K562 (cell line): ENCODE measurements around the gene EFEMP2. TPM values are rescaled to one million over a fixed set of nuclear protein-coding genes. Genes with fewer than 3 reads are reported as not detected.

Source experiments
- ATAC-seq: fragments of 200-7000 bp; cut with Tn5 transposase; 3 replicates; pipeline ENCODE4 v1.9.1; 2020; ENCODE audit warnings: moderate library complexity
- BruUV-seq: library from RNA; stranded (reverse); fragments of 400-500 nt; replicated peaks from 2 replicates; lab custom pipeline; 2021; lab: Mats Ljungman, UMichigan
- CTCF ChIA-PET: fragments of 300-600 bp; formaldehyde crosslinking; extraction: SDS; loops from one replicate; lab custom pipeline; 2021; ENCODE audit warnings: low intra/inter-chr PET ratio; lab: Yijun Ruan, JAX
- POLR2A ChIA-PET: fragments of 300-600, 350-650 bp; sonication (Branson Sonifier 250); formaldehyde crosslinking; extraction: SDS; loops from one replicate; lab custom pipeline; 2021; ENCODE audit warnings: antibody characterized with exemption, inconsistent platforms; lab: Yijun Ruan, JAX
- DNase-seq, 4 experiments: peaks; one replicate each; pipeline versions ENCODE4 v3.0.0 to v3.0.0-alpha.2; 2011 to 2018; ENCODE audit warnings: low spot score in 3 of 4, mixed read lengths in 3 of 4; ENCODE audit errors: extremely low read depth in 1 of 4
- FAIRE-seq: peaks from 2 replicates; lab custom pipeline; 2011; peaks lifted over from hg19 to GRCh38; lab: Jason Lieb, UNC
- H2AFZ ChIP-seq: 2 replicates; pipeline ENCODE4 v1.6.0; 2011; ENCODE audit warnings: low read depth, low read length, control low read depth, inconsistent platforms
- H3K27ac ChIP-seq: fragments of 200-600 bp; 3 replicates; pipeline ENCODE4 v1.8.0; 2011; ENCODE audit warnings: low read depth, mild to moderate bottlenecking, control low read depth, inconsistent platforms, low read length, moderate library complexity, mixed read lengths; ENCODE audit errors: extremely low read depth
- H3K27me3 ChIP-seq, 2 experiments: fragments of 300-600 bp in 1 of 2; 2 replicates in 1 of 2; 3 replicates in 1 of 2; pipeline versions ENCODE4 v1.6.0 to v1.8.0; 2011; ENCODE audit warnings: inconsistent platforms in 2 of 2, low read length in 2 of 2, mild to moderate bottlenecking in 1 of 2, mixed read lengths in 1 of 2, moderate library complexity in 1 of 2; ENCODE audit not compliant: control insufficient read depth in 2 of 2, insufficient read depth in 2 of 2
- H3K36me3 ChIP-seq: fragments of 300-600 bp; 3 replicates; pipeline ENCODE4 v1.8.0; 2011; ENCODE audit warnings: mild to moderate bottlenecking, low read length, inconsistent platforms; ENCODE audit not compliant: control insufficient read depth, insufficient read depth
- H3K4me1 ChIP-seq, 2 experiments: fragments of 200-600 bp in 1 of 2; replicated peaks in 1 of 2; 2 replicates in 1 of 2; 3 replicates in 1 of 2; pipeline versions ENCODE4 v1.5.1 to v1.8.0; 2011; ENCODE audit warnings: inconsistent platforms in 2 of 2, low read length in 2 of 2, mild to moderate bottlenecking in 1 of 2, mixed read lengths in 1 of 2, moderate library complexity in 1 of 2; ENCODE audit not compliant: control insufficient read depth in 2 of 2, insufficient read depth in 2 of 2
- H3K4me2 ChIP-seq: 2 replicates; pipeline ENCODE4 v1.6.1; 2011; ENCODE audit warnings: low read length, control low read depth, inconsistent platforms, mixed read lengths; ENCODE audit not compliant: insufficient read depth
- H3K4me3 ChIP-seq: fragments of 200-600 bp; sonication (generic), shearing (Covaris generic); 2 replicates; pipeline ENCODE4 v1.5.1; 2016; ENCODE audit warnings: control low read depth, inconsistent platforms
- H3K79me2 ChIP-seq: fragments of 200-600 bp; 3 replicates; pipeline ENCODE4 v1.8.0; 2011; ENCODE audit warnings: low read length, inconsistent platforms; ENCODE audit not compliant: control insufficient read depth, insufficient read depth
- H3K9ac ChIP-seq, 2 experiments: 2 replicates each; pipeline versions ENCODE4 v1.6.0 to v1.6.1; 2011; ENCODE audit warnings: low read depth in 2 of 2, low read length in 2 of 2, control low read depth in 1 of 2, inconsistent platforms in 1 of 2, mild to moderate bottlenecking in 1 of 2, mixed read lengths in 1 of 2; ENCODE audit not compliant: insufficient read depth in 1 of 2
- H3K9me1 ChIP-seq: one replicate; pipeline ENCODE4 v1.6.0; 2011; ENCODE audit warnings: inconsistent platforms, mild to moderate bottlenecking, low read length, moderate library complexity; ENCODE audit not compliant: control insufficient read depth, insufficient read depth
- H3K9me3 ChIP-seq: replicated peaks from 2 replicates; pipeline ENCODE4 v1.5.1; 2011; ENCODE audit warnings: low read depth, low read length, inconsistent platforms; ENCODE audit not compliant: control insufficient read depth, insufficient read depth
- H4K20me1 ChIP-seq: replicated peaks from 2 replicates; pipeline ENCODE4 v1.6.1; 2011; ENCODE audit warnings: low read length, inconsistent platforms, mixed read lengths; ENCODE audit not compliant: control insufficient read depth, insufficient read depth
- BHLHE40 ChIP-seq: IDR thresholded peaks from 2 replicates; pipeline ENCODE4 v1.6.1; 2011; ENCODE audit warnings: low read length, improper control_type of control experiment
- ELF2 ChIP-seq: fragments of 250-450 bp; sonication (Bioruptor Pico); IDR thresholded peaks from 2 replicates; pipeline ENCODE4 v1.5.0; 2021; ENCODE audit warnings: mild to moderate bottlenecking
- FIP1L1 ChIP-seq: fragments of 200-400 bp; formaldehyde crosslinking; IDR thresholded peaks from 2 replicates; pipeline ENCODE4 v1.6.1; 2018; ENCODE audit warnings: mild to moderate bottlenecking, low read depth, low read length; ENCODE audit not compliant: poor library complexity, severe bottlenecking
- HMGN3 ChIP-seq: IDR thresholded peaks from 2 replicates; pipeline ENCODE4 v1.6.1; 2011; ENCODE audit warnings: borderline replicate concordance, low read depth, mild to moderate bottlenecking, mixed read lengths, low read length; ENCODE audit not compliant: insufficient read length; ENCODE audit errors: extremely low read depth
- MAFK ChIP-seq: IDR thresholded peaks from 2 replicates; pipeline ENCODE4 v1.6.1; 2011; ENCODE audit warnings: low read length, improper control_type of control experiment
- NCOA2 ChIP-seq, 2 experiments: fragments of 450-650 bp; IDR thresholded peaks; 2 replicates each; pipeline ENCODE4 v1.6.1; 2018; ENCODE audit warnings: mild to moderate bottlenecking in 2 of 2, moderate library complexity in 1 of 2; ENCODE audit not compliant: partially characterized antibody in 2 of 2
- POLR2A ChIP-seq: fragments of 450-650 bp; conservative IDR thresholded peaks from 2 replicates; pipeline ENCODE4 v1.6.1; 2016
- POLR2AphosphoS5 ChIP-seq: IDR thresholded peaks from 2 replicates; pipeline ENCODE4 v1.6.1; 2011; ENCODE audit warnings: mild to moderate bottlenecking, low read depth, low read length, moderate library complexity; ENCODE audit not compliant: control insufficient read depth, insufficient read depth
- RBFOX2 ChIP-seq: fragments of 200-400 bp; formaldehyde crosslinking; IDR thresholded peaks from 2 replicates; pipeline ENCODE4 v1.6.1; 2017; ENCODE audit warnings: low read depth, mild to moderate bottlenecking, low read length, moderate library complexity
- RBM22 ChIP-seq: fragments of 200-400 bp; formaldehyde crosslinking; IDR thresholded peaks from 2 replicates; pipeline ENCODE4 v1.6.1; 2018; ENCODE audit warnings: low read length, low read depth; ENCODE audit not compliant: poor library complexity, severe bottlenecking
- STAT5B ChIP-seq: fragments of 250-450 bp; sonication (Bioruptor Pico); IDR thresholded peaks from 2 replicates; pipeline ENCODE4 v1.8.0; 2021; ENCODE audit warnings: mild to moderate bottlenecking, inconsistent platforms
- ZNF668 ChIP-seq: fragments of 250-450 bp; sonication (Bioruptor Pico); IDR thresholded peaks from 2 replicates; pipeline ENCODE4 v1.8.0; 2022; ENCODE audit warnings: mild to moderate bottlenecking, inconsistent platforms
- whole genome bisulfite sequencing: fragments of 100-300 bp; shearing (Covaris generic); methylation state at CpG from one replicate; pipeline ENCODE4 v1.1.6; 2016; ENCODE audit warnings: low coverage, mixed read lengths; ENCODE audit not compliant: insufficient coverage; ENCODE audit errors: missing lambda C conversion rate; 5-methylcytosine and 5-hydroxymethylcytosine counted together
- in situ Hi-C: fragments of 300-500 bp; cut with MboI; formaldehyde crosslinking; loops from 4 replicates; pipeline ENCODE4 v1.15.0; 2018; ENCODE audit warnings: inconsistent platforms, mixed read lengths
- intact Hi-C: fragments of 100-400 bp; cut with micrococcal nuclease; formaldehyde crosslinking; loops from 2 replicates; pipeline ENCODE4 v1.14.2; 2022
- polyA plus RNA-seq, 8 experiments: library from polyadenylated mRNA; depleted of rRNA in 4 of 8; stranded (reverse) in 5 of 8; unstranded in 3 of 8; fragments of >200 nt; fragmentation: Nextera tagmentation in 2 of 8; fragmentation: Illumina TruSeq in 1 of 8; extraction: Ambion mirVana in 2 of 8; extraction: Trizol in 1 of 8; gene quantifications; 2 replicates each; pipeline versions ENCODE4 v1.2.1 to v1.2.3, GENCODE V29; 2011 to 2014; ENCODE audit warnings: inconsistent platforms in 1 of 8, missing spikeins in 1 of 8
- total RNA-seq, 7 experiments: library from RNA; depleted of rRNA in 6 of 7; stranded (reverse); fragments of >200 nt in 6 of 7; fragmentation: Illumina TruSeq in 2 of 7; extraction: Trizol in 2 of 7; gene quantifications; 2 replicates each; pipeline versions ENCODE4 v1.2.1 to v1.2.3, GENCODE V29; 2011 to 2021; ENCODE audit warnings: low replicate concordance in 1 of 7
- TF ChIP-seq, protein P1 (sequence below): fragments of 450-650 bp; formaldehyde crosslinking; IDR thresholded peaks from 2 replicates; pipeline ENCODE4 v1.4.0; 2022; ENCODE audit warnings: missing genetic modification characterization
- TF ChIP-seq, protein P2 (sequence below), 2 experiments: fragments of 450-650 bp in 1 of 2; IDR thresholded peaks; 2 replicates each; pipeline ENCODE4 v1.6.1; 2011 to 2017; ENCODE audit warnings: low read depth in 2 of 2, antibody characterized with exemption in 1 of 2, borderline replicate concordance in 1 of 2, low read length in 1 of 2, mild to moderate bottlenecking in 1 of 2, mixed read lengths in 1 of 2; ENCODE audit not compliant: control insufficient read depth in 1 of 2
- TF ChIP-seq, protein P3 (sequence below), 3 experiments: IDR thresholded peaks in 2 of 3; conservative IDR thresholded peaks in 1 of 3; 2 replicates each; pipeline ENCODE4 v1.5.1; 2011 to 2012; ENCODE audit warnings: low read length in 3 of 3, mild to moderate bottlenecking in 3 of 3, control low read depth in 2 of 3, improper control_type of control experiment in 1 of 3, inconsistent platforms in 1 of 3, low read depth in 1 of 3, mixed read lengths in 1 of 3, moderate library complexity in 1 of 3; ENCODE audit not compliant: insufficient read depth in 2 of 3

EFEMP2 gene
- total and polyA plus RNA-seq, 9 of the 15 experiments (the other 6 are each of a cell fraction or from before 2014, with no cell fraction given): 0.07 to 2.9 (median 0.69) TPM; not detected in 1

- H2AFZ ChIP-seq: no peak overlapping the region
- peaks cover 86% of the 10 kb centered on the region for H3K79me2 ChIP-seq
- H3K9me1 ChIP-seq: no peaks in the 10 kb centered on the region
- no peak for ATAC-seq
- H3K9me3 ChIP-seq: no peaks in the 10 kb centered on the region
- H3K4me2 ChIP-seq: no peak overlapping the region
- no peak overlapping the region for H3K4me3 ChIP-seq
- H3K27ac ChIP-seq: peak overlapping the region; percentile 48; the same call in 2 of the 3 replicates
- peak overlapping the region in 1 of 2 experiments; percentile 56; a peak in 2 of 4 replicates for H3K9ac ChIP-seq
- H3K4me1 ChIP-seq: peaks cover 41 to 71% of the 10 kb centered on the region in 2 experiments
- WGBS: 86% methylated on average over 16 of the region's 16 CpGs
- BruUV-seq: no TSS peak
- POLR2A ChIA-PET: interaction anchor here (0.5 to 10.0 kb wide), 18 partner anchors 8 to 266 kb away, joined by 3 to 96 read pairs (median 4); partner anchors contain the start of genes CFL1 and MUS81
- in situ Hi-C loops: no loop called here
- peaks cover 32% of the 10 kb centered on the region for H4K20me1 ChIP-seq
- peaks cover 69% of the 10 kb centered on the region for H3K36me3 ChIP-seq
- DNase-seq: no peak
- CTCF ChIA-PET: no interaction called here
- intact Hi-C loops: no loop called here
- FAIRE-seq: no peak
- no peaks in the 10 kb centered on the region for H3K27me3 ChIP-seq
- no peak for TF ChIP-seq ELF2
- TF ChIP-seq, protein P1, sequence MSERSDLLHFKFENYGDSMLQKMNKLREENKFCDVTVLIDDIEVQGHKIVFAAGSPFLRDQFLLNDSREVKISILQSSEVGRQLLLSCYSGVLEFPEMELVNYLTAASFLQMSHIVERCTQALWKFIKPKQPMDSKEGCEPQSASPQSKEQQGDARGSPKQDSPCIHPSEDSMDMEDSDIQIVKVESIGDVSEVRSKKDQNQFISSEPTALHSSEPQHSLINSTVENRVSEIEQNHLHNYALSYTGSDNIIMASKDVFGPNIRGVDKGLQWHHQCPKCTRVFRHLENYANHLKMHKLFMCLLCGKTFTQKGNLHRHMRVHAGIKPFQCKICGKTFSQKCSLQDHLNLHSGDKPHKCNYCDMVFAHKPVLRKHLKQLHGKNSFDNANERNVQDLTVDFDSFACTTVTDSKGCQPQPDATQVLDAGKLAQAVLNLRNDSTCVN: 0 out of 2 replicates have a peak, but pooled peaks have one; percentile 8
- peak; percentile 96 for TF ChIP-seq RBM22
- TF ChIP-seq ZNF668 (CRISPR knock-in tag): no peak
- no peak for TF ChIP-seq NCOA2 (IDR thresholded peaks at IDR 0.05; ENCODE audit: partially characterized antibody in 2 of 2)
- TF ChIP-seq, protein P2, sequence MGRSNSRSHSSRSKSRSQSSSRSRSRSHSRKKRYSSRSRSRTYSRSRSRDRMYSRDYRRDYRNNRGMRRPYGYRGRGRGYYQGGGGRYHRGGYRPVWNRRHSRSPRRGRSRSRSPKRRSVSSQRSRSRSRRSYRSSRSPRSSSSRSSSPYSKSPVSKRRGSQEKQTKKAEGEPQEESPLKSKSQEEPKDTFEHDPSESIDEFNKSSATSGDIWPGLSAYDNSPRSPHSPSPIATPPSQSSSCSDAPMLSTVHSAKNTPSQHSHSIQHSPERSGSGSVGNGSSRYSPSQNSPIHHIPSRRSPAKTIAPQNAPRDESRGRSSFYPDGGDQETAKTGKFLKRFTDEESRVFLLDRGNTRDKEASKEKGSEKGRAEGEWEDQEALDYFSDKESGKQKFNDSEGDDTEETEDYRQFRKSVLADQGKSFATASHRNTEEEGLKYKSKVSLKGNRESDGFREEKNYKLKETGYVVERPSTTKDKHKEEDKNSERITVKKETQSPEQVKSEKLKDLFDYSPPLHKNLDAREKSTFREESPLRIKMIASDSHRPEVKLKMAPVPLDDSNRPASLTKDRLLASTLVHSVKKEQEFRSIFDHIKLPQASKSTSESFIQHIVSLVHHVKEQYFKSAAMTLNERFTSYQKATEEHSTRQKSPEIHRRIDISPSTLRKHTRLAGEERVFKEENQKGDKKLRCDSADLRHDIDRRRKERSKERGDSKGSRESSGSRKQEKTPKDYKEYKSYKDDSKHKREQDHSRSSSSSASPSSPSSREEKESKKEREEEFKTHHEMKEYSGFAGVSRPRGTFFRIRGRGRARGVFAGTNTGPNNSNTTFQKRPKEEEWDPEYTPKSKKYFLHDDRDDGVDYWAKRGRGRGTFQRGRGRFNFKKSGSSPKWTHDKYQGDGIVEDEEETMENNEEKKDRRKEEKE (IDR thresholded peaks at IDR 0.05; ENCODE audit: borderline replicate concordance in 1 of 2, control insufficient read depth in 1 of 2, low read depth in 2 of 2, low read length in 1 of 2): 0 out of 4 replicates have a peak, but pooled peaks of 1 of the 2 experiments have one; percentile 9
- TF ChIP-seq, protein P3, sequence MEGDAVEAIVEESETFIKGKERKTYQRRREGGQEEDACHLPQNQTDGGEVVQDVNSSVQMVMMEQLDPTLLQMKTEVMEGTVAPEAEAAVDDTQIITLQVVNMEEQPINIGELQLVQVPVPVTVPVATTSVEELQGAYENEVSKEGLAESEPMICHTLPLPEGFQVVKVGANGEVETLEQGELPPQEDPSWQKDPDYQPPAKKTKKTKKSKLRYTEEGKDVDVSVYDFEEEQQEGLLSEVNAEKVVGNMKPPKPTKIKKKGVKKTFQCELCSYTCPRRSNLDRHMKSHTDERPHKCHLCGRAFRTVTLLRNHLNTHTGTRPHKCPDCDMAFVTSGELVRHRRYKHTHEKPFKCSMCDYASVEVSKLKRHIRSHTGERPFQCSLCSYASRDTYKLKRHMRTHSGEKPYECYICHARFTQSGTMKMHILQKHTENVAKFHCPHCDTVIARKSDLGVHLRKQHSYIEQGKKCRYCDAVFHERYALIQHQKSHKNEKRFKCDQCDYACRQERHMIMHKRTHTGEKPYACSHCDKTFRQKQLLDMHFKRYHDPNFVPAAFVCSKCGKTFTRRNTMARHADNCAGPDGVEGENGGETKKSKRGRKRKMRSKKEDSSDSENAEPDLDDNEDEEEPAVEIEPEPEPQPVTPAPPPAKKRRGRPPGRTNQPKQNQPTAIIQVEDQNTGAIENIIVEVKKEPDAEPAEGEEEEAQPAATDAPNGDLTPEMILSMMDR (IDR thresholded peaks at IDR 0.05 in 2 of 3, conservative IDR thresholded peaks at IDR 0.05 in 1 of 3; ENCODE audit: insufficient read depth in 2 of 3, low read depth in 1 of 3, low read length in 3 of 3): 0 out of 6 replicates have a peak, but pooled peaks of 1 of the 3 experiments have one; percentile 12
- peak; percentile 31 for TF ChIP-seq HMGN3
- TF ChIP-seq BHLHE40: no peak
- no peak for TF ChIP-seq MAFK
- peak; percentile 70; the same call in 1 of the 2 replicates for TF ChIP-seq POLR2AphosphoS5
- TF ChIP-seq STAT5B (CRISPR knock-in tag): no peak
- TF ChIP-seq FIP1L1: peak; percentile 77
- peak; percentile 70 for TF ChIP-seq POLR2A
- TF ChIP-seq RBFOX2: peak; percentile 78
Measured at GRCh38 chr11:65894034-65894591, 21.5 kb upstream of the EFEMP2 start.
